ENCODE data around the gene TNFAIP8L2. TPM values are rescaled to one million over a fixed set of nuclear protein-coding genes. Genes with fewer than 3 reads are reported as not detected.

The TNFAIP8L2 gene
- total RNA-seq, 3 donors from 2014 or later, result 5.6 to 6.9 (median 5.7) TPM

DNA sequence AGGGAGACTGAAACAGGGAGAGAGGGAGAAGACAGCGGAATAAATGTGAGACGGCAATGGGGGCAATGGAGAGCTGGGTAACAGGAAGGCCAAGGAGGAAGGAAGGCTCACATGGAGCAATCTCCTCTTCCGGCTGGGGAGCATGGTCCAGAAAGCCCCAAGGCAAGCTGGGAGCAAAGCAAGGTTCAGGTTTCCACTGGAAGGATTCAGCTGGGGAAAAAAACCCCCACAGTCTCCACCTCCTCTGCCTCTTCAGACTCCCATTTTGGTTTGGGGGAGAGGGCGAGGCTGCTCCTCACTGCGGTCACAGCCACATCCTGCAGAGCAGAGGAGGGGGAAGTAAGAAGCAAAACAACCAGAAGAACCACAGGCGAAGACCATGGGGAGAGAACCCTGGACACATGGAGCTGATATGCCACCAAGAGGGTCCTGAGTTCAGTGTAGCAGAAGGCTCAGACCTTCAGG, 650 bp downstream of the TNFAIP8L2 start:
- TF ChIP-seq CTCF (IDR thresholded peaks at IDR 0.05), result no peak
- Histone ChIP-seq H3K9me3 (no peaks in the 10 kb centered on the region), H3K27ac (no peak overlapping the region), H3K36me3 (no peaks in the 10 kb centered on the region), H3K4me1 (no peaks in the 10 kb centered on the region), H3K4me3 (peak overlapping the region; percentile 21 to 43 (median 35)), H3K27me3 (no peaks in the 10 kb centered on the region)
- intact Hi-C loops (cut with DNase I; ENCODE audit: low total_unique reads), result no loop called here
- DNase-seq (ENCODE audit: low spot score in 2 of 2), result no peak

DNA sequence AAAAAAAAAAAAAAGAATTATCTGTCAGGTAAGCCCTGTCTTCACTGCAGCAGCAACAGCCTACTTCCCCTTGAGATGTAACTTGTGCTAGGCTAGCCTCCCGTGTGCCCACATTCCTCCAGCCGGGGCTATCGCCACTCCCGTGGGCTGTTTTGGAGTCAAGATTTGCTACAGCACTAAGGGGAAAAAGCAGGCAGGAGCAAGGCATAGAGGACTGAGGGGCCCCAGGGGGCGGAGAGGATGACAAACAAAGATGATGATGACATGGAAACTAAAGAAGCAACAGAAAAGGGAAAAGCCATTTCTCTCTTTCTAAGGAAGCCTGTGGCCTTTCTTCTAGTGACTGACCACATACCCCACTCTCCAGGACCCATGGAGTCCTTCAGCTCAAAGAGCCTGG, 1.9 kb downstream of the TNFAIP8L2 start:
- Histone ChIP-seq H3K4me1 (no peaks in the 10 kb centered on the region), H3K27me3 (no peaks in the 10 kb centered on the region), H3K4me3 (no peak overlapping the region), H3K36me3 (no peaks in the 10 kb centered on the region), H3K27ac (no peak overlapping the region), H3K9me3 (no peaks in the 10 kb centered on the region)
- intact Hi-C loops (cut with DNase I; ENCODE audit: low total_unique reads), result no loop called here
- no peak for TF ChIP-seq POLR2A (IDR thresholded peaks at IDR 0.05)
- no peak for TF ChIP-seq CTCF (IDR thresholded peaks at IDR 0.05)
- TF ChIP-seq POLR2AphosphoS5 (IDR thresholded peaks at IDR 0.05), result no peak
- no peak for DNase-seq (ENCODE audit: low spot score in 2 of 2)

DNA sequence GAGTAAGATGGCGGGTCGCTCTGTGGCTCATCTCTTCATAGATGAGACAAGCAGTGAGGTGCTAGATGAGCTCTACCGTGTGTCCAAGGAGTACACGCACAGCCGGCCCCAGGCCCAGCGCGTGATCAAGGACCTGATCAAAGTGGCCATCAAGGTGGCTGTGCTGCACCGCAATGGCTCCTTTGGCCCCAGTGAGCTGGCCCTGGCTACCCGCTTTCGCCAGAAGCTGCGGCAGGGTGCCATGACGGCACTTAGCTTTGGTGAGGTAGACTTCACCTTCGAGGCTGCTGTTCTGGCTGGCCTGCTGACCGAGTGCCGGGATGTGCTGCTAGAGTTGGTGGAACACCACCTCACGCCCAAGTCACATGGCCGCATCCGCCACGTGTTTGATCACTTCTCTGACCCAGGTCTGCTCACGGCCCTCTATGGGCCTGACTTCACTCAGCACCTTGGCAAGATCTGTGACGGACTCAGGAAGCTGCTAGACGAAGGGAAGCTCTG, 2.4 kb downstream of the TNFAIP8L2 start:
- no peak overlapping the region for H3K27ac ChIP-seq
- H3K4me3 ChIP-seq, result no peak overlapping the region
- no peaks in the 10 kb centered on the region for H3K36me3 ChIP-seq
- no peaks in the 10 kb centered on the region for H3K9me3 ChIP-seq
- no peaks in the 10 kb centered on the region for H3K4me1 ChIP-seq
- TF ChIP-seq CTCF (IDR thresholded peaks at IDR 0.05) (no peak), POLR2A (IDR thresholded peaks at IDR 0.05) (no peak)
- no peak for DNase-seq (ENCODE audit: low spot score in 2 of 2)
- intact Hi-C loops (cut with DNase I; ENCODE audit: low total_unique reads), result no loop called here
- no peaks in the 10 kb centered on the region for H3K27me3 ChIP-seq

- Histone ChIP-seq H3K27me3 (no peaks in the 10 kb centered on the region), H3K27ac (no peak overlapping the region), H3K9me3 (no peaks in the 10 kb centered on the region), H3K4me1 (peaks cover 3 to 5% of the 10 kb centered on the region in 2 donors), H3K4me3 (no peak overlapping the region), H3K36me3 (no peaks in the 10 kb centered on the region)
- no peak for DNase-seq (ENCODE audit: low spot score in 2 of 2)
- intact Hi-C loops (cut with DNase I; ENCODE audit: low total_unique reads), result no loop called here
- no peak for TF ChIP-seq CTCF (IDR thresholded peaks at IDR 0.05)
- TF ChIP-seq POLR2A (IDR thresholded peaks at IDR 0.05), result no peak
- TF ChIP-seq POLR2AphosphoS5 (IDR thresholded peaks at IDR 0.05), result no peak
Measured at GRCh38 chr1:151159373-151159772, 2.9 kb downstream of the TNFAIP8L2 start.

DNA sequence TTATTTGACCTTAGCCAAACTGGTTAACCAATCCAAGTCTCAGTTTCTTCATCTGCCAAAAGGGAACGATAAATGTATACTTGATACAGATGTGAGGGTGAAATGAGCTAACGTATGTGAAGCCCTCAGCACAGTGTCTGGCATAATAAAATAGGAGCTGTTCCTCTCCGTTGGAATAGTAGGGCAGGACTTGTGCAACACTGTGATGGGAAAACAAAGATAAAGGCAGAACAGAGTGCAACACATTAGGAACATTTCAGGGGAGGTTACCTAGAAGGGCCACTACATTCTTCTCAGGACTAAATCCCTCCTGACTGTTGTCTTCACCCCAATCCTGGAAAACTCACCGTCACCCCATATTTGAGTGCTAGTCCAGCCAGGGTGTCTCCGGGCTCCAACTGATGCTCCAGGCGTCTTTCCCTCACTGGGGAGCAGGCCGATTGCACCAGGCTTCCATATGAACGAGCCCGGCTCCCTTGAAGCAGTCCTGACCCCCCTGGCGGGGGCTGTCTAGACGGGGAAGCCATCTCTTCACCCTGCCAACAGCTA, 8.4 kb downstream of the TNFAIP8L2 start:
- H3K36me3 ChIP-seq, result no peaks in the 10 kb centered on the region
- no peaks in the 10 kb centered on the region for H3K27me3 ChIP-seq
- H3K4me3 ChIP-seq, result peak overlapping the region; percentile 67 to 82 (median 70)
- no peak for DNase-seq (ENCODE audit: low spot score in 2 of 2)
- H3K9me3 ChIP-seq, result no peaks in the 10 kb centered on the region
- H3K27ac ChIP-seq, result peak overlapping the region; percentile 86 to 90
- intact Hi-C loops (cut with DNase I; ENCODE audit: low total_unique reads), result no loop called here
- peaks cover 4 to 17% of the 10 kb centered on the region in 2 donors for H3K4me1 ChIP-seq
- no peak for TF ChIP-seq POLR2A (IDR thresholded peaks at IDR 0.05)
- TF ChIP-seq CTCF (IDR thresholded peaks at IDR 0.05), result no peak
- TF ChIP-seq POLR2AphosphoS5 (IDR thresholded peaks at IDR 0.05), result peak in 1 of 3 donors; percentile 7

Measured in breast epithelium (tissue), 4 donors.